ENCODE results near the gene SDC1.
"Not testable (repeated sequence)": the region's sequence is repeated elsewhere in the genome, so short reads cannot be mapped to it uniquely, and the experiment has no call there.

SDC1 gene
- 0 to 0.47 reads per million in 2 donors for total RNA-seq

DNA sequence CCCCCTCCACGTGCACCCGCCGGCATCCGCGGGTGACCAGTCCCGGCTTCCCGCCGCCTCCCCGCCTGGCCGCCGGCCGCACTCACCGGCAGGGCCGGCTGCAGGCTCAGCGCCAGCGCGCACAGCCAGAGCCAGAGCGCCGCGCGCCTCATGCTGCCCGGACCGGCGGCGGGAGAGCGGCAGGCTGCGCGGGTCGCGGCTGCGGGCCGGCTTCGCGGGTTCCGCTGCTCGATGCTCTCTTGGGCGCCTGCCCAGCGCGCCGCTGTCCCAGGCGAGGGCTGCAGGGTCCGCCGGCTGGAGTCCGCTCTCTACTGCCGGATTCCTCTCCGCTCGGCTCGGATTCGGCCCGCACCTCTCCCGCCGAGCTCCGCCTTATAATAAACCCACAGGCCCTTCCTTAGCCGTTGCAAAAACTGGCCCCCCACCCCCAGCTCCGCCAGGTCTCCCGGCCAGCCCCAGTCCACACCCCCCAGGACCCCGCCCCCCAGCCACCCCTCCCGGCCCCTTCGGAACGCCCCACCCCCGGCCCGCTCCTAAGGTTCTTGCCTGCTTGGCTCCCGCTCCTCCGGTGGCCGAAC is at the start of gene SDC1:
SDC1 (minus strand) TSS at position 415 of the 578 bp plus-strand sequence; CDS start at position 152, 263 bp downstream.
- peak in 1 of 5 experiments; percentile 24 for DNase-seq

DNA sequence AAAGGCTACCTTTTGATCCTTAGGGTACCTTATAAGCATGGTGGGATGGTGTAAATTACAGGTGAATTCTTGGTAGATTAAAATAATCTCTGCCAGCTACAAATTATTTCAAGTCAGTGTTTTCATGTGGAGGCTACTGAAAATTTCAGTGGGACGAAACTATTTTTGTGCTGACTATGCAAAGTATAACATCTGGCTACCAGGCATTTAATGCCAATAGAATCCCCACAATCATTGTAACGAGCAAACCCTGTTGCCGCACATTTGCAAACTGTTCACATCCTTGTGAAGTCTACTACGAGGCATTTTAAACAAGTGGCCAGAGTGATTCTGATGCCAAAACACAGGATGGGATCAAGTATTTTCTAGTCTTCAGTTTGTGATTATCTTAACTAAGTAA is 48.1 kb upstream of the SDC1 start:
- no peak for DNase-seq

DNA sequence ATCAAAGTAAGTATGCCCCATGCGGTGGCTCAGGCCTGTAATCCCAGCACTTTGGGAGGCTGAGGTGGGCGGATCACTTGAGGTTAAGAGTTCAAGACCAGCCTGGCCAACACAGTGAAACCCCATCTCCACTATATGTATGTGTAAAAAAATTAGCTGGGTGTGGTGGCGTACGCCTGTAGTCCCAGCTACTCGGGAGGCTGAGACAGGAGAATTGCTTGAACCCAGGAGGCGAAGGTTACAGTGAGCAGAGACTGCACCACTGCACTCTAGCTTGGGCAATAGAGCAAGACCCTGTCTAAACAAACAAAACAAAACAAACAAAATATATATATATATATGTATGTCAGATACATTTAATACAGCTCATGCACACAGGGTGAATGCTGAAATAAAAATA is 43.4 kb upstream of the SDC1 start:
- DNase-seq = not testable (repeated sequence)

DNA sequence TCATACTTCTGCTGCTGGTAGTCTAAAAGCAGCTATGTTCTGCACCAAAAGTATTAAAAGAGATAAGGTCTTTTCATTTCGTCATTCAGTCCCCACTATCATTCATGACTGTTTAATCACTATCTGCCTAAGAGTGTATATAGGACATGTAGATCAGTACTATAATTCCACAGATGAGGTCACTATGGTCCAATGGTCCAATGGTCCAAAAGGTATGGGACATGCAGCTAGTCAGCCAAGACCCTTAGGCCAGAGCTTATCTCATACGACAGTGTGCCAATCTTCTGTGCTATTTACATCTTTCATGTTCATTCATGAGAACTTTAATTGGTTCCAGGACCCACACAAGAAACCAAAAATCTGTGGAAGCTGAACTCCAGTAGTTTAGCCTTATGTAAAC is 42.6 kb upstream of the SDC1 start:
- DNase-seq = no peak

GRCh38 chr2:20264629-20265028 is 39.7 kb upstream of the SDC1 start:
- DNase-seq = no peak

DNA sequence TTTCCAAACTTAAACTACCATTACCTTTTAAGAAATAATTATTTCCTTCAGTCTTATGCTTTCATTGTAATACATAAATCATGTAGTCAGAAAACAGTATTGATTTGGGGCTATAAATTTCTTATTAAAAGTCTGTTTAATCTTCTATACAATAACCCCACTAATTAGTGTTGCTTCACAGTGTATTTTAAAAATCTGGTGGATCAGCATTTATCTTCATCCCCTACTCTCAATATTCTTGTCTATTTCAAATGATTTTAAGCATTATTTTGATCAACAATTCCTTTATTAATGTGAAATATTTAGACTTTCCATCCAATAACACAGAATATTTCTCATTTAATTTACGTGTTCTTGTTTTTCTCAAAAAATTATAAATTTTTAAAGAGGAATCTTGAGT is 32.5 kb upstream of the SDC1 start:
- no peak for DNase-seq

DNA sequence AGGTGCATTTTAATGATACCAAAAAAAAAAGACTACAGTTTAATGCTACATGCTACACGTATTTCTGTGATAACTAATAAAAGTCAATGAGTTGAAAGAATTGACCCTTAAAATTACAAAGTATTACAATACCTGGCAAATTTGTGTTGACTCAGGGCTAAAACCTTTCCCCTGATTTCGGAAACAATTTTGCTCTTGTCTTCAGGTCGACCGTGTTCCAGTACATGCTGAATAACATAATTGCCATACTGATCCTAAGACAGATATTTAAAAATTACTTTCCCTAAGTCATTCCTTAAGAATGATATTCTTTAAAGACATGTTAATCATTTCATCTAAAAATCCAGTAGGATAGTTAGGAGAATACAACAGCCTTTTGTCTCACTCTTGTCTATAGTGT is 29.8 kb upstream of the SDC1 start:
- no peak for DNase-seq

DNA sequence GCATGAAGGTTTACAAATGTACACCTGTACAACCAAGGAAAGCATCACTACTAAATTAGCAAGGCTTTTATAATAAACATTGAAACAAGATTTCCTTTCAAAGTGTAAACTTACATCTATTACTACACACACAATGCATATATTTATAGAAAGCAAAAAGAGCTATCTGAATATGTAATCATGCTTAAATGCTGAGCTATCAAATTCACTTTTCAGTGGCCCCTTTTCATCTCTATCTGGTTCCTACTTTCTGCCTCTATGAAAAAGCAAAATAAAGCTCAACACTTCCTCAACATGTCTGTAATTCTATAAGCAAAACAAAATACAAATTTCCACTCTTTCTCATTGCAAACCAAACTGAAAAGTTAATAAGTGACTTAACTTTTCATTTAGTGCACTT is 25.5 kb upstream of the SDC1 start:
- DNase-seq = no peak

DNA sequence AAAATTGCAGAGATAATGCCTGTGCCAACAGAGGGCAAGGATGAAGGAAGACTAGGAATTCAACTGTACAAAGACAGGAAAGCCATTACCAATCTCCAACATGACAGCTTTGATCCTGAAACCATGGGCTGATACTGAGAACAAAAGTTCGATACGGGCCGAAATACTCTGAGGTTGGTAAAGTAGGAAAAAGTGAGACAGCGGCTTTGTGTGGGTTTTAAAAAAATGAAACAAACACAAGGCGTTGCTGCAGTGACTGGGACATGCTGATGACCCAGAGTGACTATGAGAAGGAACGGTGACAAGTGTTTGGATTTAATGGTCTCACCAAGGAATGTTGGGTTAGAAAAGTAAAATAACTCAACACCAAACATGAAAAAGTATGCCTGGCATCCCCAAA is 24.2 kb upstream of the SDC1 start:
- DNase-seq = no peak

DNA sequence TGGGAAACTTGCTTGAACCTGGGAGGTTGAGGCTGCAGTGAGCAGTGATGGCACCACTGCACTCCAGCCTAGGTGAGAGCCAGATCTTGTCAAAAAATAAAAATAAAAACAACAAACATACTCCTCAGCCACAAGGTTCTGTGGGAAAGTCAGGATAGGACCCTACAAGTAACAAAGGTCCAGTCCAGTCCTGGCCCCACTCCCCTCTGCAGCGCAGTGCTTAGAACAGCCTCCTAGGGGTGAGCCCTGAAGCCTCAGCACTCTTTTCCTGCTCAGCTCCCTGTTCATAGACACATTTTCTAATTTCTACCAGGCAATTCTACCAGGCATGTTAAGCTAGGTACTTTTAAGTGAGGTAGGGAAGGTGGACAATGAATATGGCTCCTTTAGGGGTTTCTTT is 22.2 kb upstream of the SDC1 start:
- DNase-seq = no peak

DNA sequence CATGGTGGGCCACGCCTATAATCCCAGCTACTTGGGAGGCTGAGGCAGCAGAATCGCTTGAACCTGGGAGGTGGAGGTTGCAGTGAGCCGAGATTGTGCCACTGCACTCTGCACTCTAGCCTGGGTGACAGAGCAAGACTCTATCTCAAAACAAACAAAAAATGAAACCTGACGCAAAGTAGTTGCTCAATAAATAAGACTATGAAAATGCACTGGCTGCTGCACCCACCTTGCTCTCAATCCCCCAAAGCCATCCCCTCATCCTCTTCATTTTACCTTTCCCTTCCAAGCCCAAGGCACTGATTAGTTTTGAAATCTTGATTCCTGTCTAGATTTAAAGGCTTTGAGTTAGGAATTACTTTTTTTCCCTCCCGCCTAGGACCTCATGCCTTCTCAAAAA is 18.7 kb upstream of the SDC1 start:
- not testable (repeated sequence) for DNase-seq

GRCh38 chr2:20242727-20243377 is 17.9 kb upstream of the SDC1 start:
- no peak for DNase-seq

DNA sequence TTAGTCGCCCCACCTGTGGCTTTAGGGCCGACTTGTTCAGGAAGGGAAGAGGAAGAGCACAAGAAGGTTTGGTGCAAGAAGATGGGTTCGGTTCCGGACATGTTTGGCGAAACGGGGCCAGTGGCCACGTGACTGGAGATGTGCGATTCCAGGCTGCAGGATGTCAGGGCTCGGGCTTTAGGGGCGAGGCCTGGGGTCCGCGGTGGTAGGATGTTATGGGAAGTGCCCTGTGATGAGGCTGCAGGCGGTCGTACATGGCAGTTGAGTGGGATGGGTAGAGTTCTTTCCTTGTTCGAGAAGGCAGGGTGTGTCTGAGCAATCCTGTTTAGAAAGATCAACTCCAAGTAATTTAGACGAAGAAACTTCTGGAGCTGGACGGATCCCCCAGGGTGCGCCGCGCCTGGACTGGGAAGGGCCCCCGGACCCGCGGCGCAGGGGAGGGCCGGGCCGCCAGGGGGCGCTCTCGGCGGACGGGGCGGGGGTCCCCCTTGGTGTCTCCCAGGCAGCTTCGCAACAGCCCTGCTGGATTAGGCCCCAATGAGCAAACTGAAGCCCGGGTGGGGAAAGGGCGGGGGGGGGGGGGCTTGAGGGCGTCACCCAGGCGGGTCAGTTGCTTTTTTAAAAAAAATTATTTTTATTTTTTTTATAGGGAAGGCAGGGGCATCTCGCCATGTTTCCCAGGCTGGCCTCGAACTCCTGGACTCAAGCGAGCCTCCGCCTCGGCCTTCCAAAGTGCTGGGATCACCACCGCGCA is 17.2 kb upstream of the SDC1 start:
- DNase-seq = no peak

- DNase-seq = not testable (repeated sequence)
These were observed 15.4 kb upstream of the SDC1 start for GRCh38 chr2:20240291-20240690.

- no peak for DNase-seq
These were observed 11.6 kb upstream of the SDC1 start for GRCh38 chr2:20236496-20236895.

DNA sequence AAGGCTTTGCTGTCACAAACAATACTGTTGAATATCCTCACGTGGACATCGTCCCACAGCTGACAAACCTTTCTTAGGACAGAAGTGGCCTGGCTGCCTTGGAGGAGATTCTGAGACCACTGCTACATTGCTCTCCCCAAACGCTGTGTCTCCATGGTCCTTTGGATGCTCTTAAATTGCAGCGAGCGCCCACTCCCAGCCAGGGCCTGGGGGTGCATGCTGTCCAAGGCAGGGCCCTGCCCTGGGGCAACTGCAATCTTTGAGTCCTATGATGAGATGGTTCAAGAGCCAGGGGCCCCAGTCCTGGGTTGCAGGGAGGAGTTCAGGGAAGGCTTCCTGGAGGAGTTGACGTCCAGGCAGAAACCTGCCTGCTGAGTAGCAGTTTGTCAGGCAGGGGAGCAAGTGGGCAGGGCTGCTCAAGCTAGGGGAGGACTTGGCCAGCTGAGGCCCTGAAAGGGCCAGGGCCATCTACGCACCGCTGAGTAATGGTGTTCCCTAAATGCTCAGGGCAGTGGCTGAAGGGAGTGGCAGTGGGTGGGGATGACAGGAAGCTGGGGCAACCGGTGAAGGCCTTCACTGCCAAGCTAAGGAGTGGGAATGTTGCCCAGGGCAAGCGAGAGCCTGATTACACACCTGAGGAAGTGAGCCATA is 10.8 kb upstream of the SDC1 start:
- no peak for DNase-seq

GRCh38 chr2:20234597-20234996 is 9.7 kb upstream of the SDC1 start:
- not testable (repeated sequence) for DNase-seq

DNA sequence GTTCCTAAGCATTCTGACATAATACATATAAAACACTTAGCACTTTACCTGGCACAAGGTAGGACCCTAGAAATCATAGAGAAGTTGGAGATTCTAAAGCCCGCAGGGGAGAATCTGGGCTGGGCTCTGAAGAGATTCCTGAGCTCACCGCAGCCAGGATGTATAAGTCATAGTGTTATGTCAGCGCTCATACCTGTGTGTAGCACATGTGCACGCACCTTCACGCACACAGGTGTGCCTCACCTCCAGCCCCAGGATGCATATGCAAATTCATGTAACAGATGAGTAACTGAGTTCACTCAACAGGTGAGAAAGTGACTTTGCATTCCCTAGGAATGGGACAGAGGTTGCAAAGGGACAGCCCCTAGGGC is 7.9 kb upstream of the SDC1 start:
- no peak for DNase-seq

GRCh38 chr2:20231598-20232026 is 6.7 kb upstream of the SDC1 start:
- no peak for DNase-seq

DNA sequence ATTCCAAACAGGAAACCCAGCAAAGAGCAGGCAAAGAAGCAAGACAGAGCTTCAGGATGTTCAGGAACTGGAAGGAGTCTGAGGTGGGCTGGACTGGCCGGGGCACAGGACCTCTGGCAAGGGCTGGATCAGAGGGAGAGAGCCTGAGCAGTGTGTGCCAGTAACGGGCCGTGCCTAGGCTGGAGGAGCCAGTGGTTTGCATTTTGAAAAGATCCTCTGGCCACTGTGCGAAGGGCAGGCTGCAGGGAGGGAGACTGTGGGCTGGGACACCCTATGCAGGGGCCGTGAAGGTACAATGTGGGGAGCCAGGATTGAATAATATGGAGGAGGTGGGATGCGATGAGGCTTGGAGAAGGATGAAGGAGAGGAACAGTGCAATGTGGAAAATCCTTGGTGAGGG is 6.2 kb upstream of the SDC1 start:
- no peak for DNase-seq

DNA sequence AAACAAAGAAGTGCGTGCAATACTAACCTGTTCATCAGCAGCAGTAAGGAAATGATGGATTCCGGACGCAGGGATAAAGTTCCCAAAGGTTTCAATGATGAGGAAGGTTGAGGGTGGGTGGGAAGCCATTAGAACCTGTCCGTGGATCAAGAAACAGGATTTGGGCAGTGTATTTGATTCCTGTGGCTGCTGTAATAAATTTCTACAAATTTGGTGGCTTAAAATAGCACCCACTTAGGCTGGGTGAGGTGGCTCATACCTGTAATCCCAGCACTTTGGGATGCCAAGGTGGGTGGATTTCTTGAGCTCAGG is 5.1 kb upstream of the SDC1 start:
- no peak for DNase-seq

GRCh38 chr2:20229322-20230113 is 4.6 kb upstream of the SDC1 start:
- no peak for DNase-seq
